ENCODE data around the gene THAP10.
"Not testable (repeated sequence)": the region's sequence is repeated elsewhere in the genome, so short reads cannot be mapped to it uniquely, and the experiment has no call there.

Gene THAP10

DNA sequence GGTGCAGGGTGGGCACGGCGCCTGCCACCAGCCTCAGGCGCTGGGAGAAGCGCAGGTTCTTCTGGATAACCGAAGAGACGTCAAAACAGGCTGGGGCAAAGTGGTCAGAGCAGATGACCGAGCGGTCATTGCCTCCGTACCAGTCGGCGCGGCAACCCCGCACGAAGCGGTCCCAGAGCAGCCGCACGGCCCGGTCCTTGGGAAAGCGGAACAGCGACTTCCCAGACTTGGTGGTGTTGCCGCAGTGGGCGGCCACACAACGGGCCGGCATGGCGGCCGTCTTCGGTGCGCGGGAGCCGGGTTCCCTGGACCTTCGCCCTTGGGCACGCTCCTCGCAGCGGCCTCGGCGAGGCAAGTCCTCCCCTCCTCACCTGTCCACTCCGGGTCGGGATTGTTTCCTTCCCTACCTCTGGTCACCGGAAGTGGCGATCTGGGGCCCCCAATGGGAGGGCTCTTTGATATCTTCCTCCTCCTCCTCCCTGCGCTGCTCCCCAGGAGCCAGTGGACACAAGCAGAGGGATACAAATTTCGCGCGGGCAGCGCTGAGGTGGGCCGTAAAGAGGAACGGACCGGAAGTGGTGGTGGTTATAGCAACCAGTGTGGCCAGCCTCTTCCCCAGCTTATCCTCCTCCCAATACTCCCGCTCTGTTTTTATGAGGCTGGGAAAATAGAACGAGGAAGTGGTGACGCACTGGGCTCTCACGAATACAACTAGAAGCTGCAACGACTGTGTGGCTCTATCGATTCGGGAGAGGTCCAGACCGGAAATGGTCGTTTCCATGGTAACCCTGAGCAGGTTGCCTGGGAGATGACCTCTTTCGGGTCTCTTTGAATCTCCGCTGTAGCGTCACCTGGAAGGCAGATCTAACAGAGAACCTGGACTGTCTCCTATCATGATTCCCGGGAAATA, at the start of gene THAP10, which contains the start of gene LRRC49:
Gene THAP10, minus strand, starts transcription at position 432 of the 910 bp plus-strand sequence. Its CDS starts 161 bp downstream, at position 271.
Gene LRRC49, plus strand, starts transcription at position 825 of the 910 bp plus-strand sequence. Its CDS starts 69 bp downstream, at position 894.
- no peak for DNase-seq (ENCODE audit: low read depth in 2 of 2, low spot score in 1 of 2)

DNA sequence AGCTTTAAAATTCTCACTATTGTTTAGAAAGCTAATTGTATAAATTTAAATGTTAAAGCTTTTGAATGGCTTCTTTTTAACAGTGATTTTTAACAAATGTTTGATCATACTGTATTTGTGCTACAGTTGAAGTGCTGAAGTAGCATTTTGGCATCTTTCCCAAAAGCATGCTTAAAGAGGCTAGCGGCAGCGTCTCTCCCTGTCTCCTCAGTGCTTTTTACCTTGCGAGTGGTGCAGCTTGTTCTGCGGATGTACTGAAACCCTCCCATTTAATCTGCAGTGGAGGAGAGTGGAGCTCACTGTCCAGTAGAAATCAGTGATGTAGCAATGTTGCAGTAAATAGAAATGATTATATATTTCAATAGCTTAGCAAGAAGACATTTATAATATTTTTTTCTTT, 44.1 kb upstream of the THAP10 start:
- DNase-seq (ENCODE audit: low read depth in 2 of 2, low spot score in 1 of 2) = no peak

DNA sequence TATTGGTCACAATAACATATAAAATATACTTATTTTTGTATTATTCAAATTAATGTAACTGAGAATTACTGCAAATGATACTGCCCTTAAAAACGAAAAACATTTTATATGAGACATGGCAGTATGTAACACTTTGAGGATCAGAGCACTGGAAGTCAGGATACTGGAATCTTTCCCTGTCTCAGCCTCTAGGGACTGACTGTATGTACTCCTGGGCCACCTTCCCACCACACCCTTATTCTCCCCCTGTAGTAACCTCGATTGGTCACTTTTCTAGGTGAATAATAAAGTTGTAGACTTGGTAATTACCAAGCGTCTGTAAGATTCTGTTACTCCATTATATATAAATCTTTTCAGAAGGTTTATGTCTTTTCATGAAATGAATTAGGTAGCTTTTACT, 43.4 kb upstream of the THAP10 start:
- no peak for DNase-seq (ENCODE audit: low read depth in 2 of 2, low spot score in 1 of 2)

DNA sequence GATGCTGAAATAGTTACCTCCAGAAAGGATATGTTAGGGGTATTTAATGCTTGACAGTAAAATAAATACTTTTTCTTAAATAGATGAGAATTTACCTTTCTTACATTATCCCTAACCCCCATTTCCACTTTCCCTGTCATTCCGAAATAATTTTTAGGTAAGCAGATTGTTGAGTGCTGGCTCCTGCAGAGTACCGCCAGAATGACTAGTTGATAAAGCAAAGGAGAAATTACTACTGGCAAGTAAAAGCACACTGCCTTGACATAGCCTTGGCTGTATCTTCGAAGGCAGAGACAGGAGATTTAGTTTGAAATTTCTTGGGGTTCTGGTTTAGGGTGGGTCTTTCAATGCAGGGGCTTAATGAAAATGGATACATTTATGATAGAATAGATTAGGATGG, 41.2 kb upstream of the THAP10 start:
- no peak for DNase-seq (ENCODE audit: low read depth in 2 of 2, low spot score in 1 of 2)

DNA sequence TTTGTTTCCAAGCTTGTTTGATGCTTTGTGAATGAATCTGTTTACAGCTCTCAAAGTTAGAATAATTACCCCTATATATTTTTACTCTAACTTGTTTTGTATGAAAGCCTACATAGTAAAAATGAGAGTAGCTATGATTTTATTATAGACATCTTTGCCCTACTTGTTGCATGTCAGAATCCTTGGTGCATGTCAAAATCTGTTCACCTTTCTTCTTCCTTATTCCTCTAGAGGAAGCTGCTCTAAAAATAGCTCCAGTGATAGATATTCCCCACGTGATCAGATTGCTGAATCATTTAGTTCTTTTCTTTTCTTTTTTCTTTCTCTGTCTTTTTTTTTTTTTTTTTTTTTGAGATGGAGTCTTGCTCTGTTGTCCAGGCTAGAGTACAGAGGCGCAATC, 40.2 kb upstream of the THAP10 start:
- DNase-seq (ENCODE audit: low read depth in 2 of 2, low spot score in 1 of 2) = no peak

DNA sequence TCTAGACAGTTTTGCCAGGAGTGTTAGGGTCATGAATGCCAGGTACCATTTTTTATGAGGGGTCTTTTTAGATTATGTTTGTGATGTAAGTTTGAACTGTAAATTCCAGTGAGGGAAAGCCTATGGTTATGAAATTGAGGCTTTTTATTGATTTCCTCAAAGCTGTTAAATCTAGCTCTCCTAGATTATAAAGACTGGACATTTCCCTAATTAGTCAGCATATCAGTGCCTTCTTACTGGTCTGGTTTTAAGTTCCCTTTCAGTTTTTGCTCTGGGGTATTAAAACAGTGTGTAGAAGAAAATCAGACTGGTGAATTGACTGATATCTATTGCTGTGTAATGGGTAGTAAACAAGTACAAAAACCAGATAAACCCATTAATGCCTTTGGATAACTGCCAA, 39.6 kb upstream of the THAP10 start:
- DNase-seq (ENCODE audit: low read depth in 2 of 2, low spot score in 1 of 2) = no peak

DNA sequence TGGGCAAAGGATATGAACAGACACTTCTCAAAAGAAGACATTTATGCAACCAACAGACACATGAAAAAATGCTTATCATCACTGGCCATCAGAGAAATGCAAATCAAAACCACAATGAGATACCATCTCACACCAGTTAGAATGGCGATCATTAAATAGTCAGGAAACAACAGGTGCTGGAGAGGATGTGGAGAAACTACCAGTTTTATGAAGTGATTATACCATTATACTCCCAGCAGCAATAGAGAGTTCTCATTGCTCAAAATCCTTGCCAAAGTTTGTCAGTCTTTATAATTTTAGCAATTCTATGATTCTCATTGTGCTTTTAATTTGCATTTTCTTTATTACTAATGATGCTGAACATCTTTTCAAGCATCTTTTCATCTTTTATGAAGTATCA, 34.7 kb upstream of the THAP10 start:
- DNase-seq (ENCODE audit: low read depth in 2 of 2, low spot score in 1 of 2) = not testable (repeated sequence)

DNA sequence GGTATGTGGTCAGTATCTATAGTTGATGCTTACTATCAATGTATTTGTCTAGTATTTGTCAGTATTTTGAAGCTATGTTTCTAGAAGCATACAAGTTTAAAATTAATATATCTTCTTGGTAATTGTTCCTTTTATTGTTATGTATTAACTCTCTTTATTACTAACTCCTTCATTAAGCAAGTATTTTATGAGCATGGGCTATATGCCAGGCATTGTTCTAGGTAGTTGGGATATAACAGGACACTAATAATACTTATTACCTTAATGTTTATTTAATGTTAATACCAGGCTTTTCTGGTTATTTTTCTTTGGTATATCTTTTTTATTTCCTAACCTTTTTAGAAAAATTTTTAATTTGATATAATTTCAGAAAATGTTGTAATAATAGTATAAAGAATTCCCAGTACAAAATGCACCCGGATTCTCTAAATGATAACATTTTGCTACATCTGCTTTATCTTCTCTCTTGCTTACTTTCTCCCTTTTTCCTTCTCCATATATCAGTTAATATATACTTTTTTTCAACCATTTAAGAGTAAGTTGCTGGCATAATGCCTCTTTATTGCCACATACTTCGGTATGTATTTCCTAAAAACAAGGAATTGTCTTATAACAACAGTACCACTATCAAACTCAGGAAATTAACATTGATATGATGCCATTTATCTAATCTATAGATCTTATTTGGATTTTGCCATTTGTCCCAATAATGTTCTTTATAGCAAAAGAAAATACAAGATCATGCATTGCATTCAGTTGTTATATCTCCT, 31.3 kb upstream of the THAP10 start:
- DNase-seq (ENCODE audit: low read depth in 2 of 2, low spot score in 1 of 2) = no peak

DNA sequence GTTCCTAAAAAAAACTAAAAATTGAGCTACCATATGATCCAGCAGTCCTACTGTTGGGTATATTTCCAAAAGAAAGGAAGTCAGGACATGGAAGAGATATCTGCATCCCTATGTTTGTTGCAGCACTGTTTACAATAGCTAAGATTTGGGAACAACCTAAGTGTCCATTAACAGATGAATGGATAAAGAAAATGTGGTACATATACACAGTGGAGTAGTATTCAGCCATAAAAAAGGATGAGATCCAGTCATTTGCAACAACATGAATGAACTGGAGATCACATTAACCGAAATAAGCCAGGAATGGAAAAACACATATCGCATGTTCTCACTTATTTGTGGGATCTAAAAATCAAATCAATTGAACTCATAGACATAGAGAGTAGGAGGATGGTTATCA, 29.9 kb upstream of the THAP10 start:
- no peak for DNase-seq (ENCODE audit: low read depth in 2 of 2, low spot score in 1 of 2)

DNA sequence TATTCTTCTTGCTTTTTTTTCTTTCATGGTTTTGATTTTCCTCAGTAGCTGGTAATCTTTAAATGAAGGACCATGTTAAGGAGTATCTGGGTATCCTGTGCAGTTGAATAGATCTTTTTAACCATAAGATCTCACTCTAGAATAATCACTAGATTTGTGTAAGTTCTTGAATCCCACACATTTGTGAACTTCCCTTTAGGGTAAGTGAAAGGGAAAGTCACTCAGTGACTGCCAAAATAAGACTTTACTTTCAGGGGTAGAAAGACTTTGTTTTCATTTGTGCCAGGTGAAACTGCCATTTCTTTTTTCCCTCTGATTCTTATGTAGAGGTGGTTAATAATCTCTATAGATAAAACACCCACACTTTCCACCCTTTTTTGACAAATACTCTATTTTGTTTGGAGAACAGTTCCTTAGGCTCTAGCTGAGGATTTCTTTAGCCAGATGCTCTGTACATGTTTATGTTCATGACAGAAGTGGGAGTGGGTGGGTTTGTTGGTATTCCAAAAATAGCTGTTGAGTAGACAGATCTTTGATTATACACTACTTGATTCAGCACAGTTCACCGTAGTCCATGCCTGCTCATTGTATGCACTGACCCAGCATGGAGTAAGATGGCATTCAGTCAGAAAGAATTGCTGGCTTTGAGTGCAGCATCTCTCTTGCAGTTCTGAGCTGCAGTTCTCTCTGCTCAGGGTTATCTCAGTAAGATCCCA, 28.9 kb upstream of the THAP10 start:
- DNase-seq (ENCODE audit: low read depth in 2 of 2, low spot score in 1 of 2) = no peak

DNA sequence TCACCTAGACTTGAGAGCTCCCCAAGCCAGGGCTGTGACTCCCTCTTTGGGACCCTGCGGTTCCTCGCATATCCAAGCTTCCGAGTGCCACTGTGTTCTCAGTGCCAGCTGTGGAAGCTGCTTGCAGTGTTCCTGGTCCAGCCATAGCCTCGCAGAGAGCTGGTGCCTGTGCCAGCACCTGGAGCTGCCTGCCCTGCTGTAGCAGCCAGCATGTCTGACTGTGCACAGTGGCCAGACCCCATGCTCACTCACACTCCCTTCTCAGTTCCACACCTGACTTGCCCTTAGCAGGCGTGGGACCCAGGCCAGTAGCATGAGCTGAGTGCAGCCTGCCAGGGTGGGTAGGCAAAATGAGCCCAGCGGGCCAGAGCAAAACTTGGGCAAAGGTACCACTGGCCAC, 25.7 kb upstream of the THAP10 start:
- DNase-seq (ENCODE audit: low read depth in 2 of 2, low spot score in 1 of 2) = no peak

DNA sequence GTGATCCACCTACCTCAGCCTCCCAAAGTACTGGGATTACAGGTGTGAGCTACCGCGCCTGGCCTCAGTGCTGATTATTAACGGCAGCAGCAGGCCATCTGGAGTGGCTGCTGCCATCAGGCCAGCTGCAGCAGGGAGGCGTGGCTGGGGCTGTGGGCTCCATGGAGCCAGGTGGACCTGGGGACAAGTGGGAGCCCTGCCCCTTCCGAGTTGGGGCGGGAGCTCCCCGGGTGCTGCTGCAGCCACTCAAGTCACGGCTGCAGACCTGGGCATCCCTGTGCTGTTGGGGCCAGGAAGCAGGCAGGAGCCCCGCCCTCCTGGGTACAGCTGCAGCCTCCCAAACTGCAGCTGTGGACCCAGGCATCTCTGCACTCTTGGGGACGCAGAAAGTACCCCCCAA, 24.3 kb upstream of the THAP10 start:
- DNase-seq (ENCODE audit: low read depth in 2 of 2, low spot score in 1 of 2) = no peak

DNA sequence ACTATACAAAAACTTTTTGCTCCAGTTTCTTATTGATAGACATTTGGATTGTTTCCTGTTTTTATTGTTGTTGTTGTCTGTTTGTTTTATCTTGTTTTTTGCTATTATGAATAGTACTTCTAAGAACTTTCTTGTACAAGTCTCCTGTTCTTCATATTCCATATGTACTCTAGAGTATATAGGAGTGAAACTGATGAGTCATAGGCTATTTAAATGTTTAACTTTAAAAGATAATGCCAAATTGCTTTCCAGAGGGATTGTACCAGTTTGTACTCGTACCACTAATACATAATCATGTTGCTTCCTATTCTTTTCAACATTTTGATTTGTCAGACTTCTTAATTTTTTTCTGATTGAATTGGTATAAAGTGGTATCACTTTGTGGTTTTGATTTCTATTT, 20.0 kb upstream of the THAP10 start:
- no peak for DNase-seq (ENCODE audit: low read depth in 2 of 2, low spot score in 1 of 2)

DNA sequence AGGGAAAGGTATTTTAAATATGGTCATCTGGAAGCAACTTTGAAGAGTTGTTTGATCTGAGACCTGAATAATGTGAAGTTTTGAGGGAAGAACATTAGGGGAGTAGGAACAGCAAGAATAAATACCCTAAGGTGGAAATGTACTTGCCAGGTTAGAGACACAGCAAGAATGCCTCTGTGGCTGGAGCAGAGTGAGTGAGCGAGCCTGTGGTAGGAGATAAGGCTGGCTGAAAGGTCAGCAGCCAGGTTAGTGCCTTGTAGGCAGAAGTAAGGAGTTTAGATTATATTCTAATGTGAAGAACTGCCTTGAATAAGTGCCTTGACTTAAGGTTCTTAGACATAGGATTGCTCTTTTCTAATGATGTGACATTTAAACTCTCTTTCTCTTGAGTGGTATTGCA, 18.7 kb upstream of the THAP10 start:
- DNase-seq (ENCODE audit: low read depth in 2 of 2, low spot score in 1 of 2) = no peak

DNA sequence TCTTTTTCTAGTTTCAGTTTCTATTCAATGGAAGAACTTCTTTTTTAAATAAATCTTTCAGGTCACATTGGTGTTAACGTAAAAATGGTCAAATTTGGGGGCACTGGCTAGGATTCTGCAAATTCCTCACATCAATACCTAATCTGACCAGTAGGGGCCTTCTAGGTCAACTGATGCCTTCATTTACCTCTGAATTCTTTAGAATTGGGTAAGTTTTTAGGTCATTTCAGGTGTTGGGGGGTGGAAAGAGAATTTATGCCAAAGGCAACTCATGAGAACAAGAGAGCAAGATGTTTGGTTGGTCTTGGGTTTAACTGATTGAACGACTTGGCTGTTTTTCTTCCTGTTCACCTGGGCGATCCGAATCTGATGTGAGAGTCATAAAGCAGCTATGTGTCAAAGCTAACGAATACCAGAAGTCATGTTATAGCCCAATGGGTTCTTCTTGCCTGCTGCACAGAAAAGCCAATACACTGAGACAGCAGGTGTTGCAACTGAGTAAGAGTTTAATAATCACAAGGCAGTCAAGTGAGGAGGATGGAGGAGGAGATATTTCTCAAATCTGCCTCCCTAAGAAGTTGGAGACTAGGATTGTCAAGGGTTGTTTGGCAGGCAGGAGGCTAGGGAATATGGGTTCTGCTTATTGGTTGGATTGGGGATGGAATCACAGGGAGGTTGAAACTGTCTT, 15.7 kb upstream of the THAP10 start:
- no peak for DNase-seq (ENCODE audit: low read depth in 2 of 2, low spot score in 1 of 2)

DNA sequence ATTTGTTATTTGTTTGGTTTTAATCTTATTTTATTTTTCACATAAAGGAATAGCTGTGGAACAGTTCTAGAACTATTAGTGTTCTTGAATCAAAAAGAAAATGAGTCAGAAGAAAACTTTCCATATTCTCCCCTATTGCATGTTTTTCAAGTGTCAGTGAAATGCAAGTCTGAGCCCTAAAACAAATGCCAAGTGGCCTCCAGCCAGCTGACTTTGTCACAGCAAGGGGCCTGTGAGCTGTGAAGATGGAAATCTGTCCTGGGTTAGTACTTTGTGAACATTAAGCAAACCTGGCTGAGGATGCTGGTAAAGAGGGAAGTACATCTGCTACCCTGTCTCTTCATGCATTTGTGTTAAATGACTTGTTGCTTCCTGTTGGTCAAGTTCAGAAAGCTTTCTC, 14.6 kb upstream of the THAP10 start:
- no peak for DNase-seq (ENCODE audit: low read depth in 2 of 2, low spot score in 1 of 2)

DNA sequence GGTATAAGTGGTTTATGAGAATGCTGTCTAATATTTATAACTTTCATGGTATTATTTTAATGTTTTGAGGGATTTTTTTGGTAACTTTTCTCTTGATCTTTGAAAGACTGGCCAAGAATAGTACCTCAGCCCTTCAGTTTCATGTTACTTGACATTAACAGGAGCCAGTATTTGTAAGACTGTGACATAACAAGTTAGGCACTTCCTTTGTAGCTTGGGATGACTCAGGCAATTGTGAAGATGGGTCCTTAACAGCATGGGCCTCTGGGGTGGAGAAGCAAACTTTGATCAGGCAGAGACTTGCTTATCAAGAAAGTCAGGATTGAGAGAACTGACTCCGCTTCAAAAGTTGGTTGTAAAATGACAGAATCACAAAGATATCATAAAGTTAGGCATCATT, 9.9 kb upstream of the THAP10 start:
- no peak for DNase-seq (ENCODE audit: low read depth in 2 of 2, low spot score in 1 of 2)

DNA sequence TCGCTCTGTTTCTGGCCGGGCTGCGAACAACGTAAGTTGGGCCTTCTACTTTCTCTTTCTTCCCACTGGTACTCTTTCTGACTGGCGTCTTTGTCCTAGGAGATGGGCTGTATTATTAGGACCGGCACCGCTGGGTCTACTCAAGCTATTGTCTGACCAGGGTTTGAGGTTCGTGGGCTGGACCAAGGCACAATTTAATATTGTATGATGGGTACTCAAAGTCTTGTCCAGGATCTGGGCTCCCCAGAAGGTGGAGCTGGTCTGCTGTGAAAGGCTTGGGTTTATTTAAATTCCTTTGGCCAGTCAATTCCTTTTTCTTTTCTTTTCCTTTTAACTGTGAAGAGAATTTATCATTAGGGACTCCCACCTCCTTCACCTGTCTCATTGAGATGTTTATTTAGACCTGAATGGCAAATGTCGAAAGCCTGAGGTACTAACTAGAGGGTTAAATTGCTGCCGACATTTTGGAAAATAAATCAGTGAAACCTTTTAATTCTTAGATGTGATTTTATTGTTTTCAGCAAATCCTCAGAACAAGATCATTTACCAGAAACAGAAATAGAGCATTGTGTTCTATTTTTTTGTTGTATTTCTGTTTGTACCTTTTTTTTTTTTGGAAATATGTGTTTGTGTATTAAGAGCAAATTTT, 803 bp upstream of the THAP10 start:
- no peak for DNase-seq (ENCODE audit: low read depth in 2 of 2, low spot score in 1 of 2)

DNA sequence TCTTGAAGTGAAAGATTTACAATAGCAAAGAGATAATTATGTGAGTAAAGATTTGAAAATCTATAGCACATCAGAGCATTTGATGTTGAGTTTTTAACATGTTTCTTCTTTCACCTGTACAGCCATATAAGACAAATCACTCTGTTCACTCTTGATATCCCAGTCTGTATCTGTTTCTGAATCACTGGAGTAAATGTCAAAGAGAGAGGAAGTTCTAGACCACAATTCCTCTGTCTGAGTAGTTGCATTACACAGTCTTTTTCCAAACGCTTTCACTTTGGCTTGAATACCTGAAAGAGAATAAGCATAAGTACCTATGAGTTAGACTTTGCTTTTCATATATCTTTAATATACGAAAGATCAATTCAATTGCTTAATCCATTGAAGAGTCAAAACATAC, 9.9 kb downstream of the THAP10 start:
- DNase-seq (ENCODE audit: low read depth in 2 of 2, low spot score in 1 of 2) = no peak

DNA sequence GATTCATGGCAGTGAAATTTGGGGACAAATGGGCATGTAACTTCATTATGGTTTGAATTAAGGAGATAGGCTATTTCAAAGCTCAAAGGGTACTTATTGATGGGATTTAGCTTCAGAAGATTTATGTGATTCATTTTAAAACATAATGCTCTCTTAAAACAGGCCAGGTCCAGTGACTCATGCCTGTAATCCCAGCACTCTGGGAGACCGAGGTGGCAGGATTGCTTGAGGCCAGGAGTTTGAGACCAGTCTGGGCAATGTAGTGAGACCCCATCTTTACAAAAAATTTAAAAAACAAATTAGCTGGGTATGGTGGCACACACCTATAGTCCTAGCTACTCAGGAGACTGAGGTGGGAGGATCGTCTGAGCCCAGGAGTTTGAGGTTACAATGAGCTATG, 11.5 kb downstream of the THAP10 start:
- DNase-seq (ENCODE audit: low read depth in 2 of 2, low spot score in 1 of 2) = no peak

DNA sequence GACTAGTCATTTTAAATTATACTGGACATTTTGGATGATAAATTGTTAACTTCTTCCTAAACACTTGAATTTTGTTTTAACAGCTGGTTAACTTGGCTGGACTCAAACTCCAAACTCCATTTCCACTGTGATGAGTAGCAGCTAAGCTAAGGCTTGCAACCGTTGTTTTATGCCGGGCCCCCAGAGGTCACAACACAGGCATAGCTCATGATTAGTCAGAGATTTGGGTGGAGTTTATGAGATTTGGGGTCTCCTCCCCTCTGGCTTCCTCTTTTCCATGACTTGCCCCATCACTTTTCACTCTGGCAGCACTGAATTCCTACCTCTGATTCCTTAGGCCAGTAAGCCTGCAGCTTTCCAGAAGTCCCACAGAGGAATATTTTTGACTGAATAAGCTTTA, 12.8 kb downstream of the THAP10 start:
- DNase-seq (ENCODE audit: low read depth in 2 of 2, low spot score in 1 of 2) = no peak
